MV-4-11 (cell line): ENCODE results near the gene CENPX.

Experiments
- DNase-seq: peaks from one replicate; lab custom pipeline; 2025; lab: John Stamatoyannopoulos, UW

Gene CENPX

DNA sequence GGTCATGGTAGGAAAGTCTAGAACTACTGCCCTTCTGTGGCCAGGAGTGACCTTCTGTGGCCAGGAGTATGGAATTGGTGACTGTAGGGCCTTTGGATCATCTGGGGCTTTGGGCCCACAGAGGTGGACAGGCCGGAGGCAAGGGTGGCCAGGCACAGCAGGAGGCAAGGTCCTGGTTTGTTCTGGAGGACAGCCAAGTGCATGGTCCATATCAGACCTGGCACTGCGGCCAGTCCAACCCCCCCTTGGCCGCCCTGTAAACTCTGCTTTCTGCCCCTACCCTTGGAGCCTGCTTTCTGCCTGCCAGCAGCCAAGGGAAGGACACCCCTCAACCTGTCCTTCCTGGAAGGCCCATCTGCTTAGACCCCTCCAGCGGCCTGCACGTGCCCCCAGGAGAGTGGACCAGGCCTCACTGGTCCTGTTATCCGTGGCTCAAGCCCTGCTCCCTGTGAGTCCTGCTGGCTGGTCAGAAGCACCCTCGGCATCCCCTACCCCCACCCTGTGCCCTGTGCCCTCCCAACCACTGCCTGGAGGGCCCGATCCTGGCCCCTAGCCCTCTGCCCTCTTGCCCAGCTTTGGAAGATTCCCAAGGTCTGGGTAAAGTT lies 17.1 kb upstream of the CENPX start:
- no peak for DNase-seq

DNA sequence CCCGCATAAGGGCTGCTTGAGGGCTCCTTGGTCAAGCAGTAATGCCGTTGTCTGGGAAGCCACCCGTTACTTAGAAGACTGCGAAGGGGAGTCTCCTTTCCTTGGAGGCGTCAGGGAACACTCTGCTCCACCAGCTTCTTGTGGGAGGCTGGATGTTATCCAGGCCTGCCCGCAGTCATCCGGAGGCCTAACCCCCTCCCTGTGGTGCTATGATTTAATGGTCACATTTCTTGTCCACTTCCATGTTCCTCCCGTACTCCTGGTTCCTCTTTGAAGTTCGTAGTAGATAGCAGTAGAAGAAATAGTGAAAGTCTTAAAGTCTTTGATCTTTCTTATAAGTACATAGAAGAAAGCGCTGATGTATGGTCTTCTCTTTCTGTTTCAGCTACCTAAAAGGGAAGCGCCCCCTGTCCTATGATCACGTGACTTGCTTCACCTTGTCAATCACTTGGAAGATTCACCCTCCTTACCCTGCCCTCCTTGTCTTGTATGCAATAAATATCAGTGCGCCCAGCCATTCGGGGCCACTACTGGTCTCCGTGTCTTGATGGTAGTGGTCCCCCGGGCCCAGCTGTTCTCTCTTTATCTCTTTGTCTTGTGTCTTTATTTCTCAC lies 16.2 kb upstream of the CENPX start:
- peak; percentile 84 for DNase-seq

DNA sequence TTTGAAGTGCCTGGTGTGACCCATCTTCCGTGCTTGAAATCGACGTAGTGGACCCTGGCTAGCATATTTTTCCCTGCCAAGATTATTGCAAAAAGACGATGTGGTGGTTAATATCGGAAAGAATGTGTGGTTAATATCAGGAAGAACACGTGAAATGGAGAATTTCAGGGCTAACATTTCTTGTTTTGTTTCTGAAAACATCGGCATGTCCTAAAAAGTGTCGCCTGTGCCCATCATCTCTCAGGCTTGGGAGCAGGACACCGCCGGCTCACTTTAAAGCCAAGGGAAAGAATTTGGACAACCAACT lies 15.2 kb upstream of the CENPX start:
- no peak for DNase-seq

DNA sequence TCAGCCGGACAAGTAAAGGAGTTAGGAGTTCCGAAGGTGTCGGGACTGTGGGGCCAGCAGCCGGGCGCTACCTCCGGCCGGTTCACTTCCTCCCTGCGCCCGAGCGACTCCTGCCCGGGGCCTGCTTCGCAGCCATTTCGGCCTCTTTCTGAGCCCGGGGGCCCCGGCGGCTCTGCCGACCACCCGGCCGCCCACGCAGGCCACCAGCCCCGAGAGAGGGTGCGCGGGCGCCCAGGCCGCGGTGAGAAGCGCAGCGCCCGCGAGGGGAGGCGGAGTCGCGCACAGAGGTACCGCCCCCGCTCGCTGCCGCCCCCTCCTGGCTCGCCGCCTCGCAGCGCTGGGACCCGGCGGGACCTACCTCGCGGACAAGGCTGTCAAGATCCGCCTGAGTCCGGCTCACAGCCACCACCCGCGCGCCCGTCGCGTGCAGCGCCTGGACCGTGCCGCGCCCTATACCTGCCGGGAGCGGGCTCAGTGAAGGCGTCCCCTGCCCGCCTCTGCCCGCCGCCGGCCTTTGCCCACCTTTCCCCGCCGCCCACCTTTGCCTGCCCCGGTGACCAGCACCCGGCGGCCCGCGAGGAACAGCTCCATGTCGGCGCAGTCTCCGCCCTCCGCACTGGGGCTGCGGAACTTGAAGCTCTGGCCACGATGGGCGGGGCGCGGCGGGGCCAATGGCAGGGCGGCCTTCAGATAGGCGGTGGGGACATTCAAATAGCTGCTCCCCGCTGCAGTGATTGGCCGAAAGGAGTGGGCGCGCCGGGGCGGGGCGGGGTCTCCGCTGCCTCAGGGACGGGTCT lies 14.6 kb upstream of the CENPX start, which contains the start of gene DCXR:
Gene DCXR, minus strand, starts transcription at position 606 of the 797 bp plus-strand sequence. Its CDS starts 15 bp downstream, at position 591.
- DNase-seq, result peak; percentile 95

DNA sequence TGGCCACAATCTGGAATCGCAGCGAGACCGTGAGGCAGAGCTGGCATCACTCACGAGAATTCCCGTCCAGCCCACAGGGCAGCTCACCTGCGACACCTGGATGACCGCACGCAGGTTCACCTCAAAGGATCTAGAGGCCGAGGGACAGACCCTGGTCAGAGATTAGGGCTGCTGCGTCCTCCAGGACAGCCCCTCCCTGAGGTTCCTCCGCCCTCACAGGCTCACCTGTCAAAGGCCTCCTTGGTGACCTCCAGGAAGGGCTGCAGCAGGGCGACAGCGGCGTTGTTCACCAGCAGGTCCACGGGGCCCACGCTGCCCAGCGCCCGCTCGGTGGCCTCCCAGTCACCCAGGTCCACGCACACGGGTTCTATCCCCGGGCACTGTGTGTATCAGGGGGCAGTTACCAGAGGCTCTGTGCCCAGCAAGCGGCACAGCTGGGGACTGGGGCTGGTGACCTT lies 14.0 kb upstream of the CENPX start:
- DNase-seq, result no peak

DNA sequence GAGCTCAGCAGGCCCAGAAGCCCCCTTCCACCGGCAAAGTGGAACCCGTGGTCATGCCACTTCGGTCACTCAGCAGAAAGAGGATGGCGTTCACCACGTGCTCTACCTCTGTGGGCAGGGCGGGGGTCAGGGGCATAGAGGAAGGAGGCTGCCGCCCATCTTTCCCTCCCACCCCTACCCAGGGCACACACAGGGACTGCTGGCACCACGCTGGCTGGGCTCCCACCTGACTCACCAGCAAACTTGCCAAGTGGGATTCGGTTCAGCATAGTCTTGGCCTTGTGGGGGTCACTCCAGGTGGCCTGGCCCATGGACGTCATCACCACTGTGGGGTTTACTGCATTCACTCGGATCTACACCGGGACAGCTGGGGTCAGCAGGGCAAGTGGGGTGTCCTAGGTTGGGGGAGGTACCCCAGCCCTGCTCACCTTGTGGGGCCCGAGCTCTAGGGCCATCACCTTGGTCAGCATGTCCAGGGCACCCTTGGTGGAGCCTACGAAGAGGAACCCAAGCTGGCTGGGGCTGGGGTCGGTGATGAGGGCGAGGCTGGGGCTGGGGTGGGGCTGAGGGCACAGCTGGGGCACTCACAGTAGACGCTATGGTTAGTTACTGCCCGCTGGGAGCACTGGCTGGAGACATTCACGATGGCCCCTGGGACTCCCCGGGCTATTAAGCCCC lies 13.4 kb upstream of the CENPX start:
- no peak for DNase-seq

DNA sequence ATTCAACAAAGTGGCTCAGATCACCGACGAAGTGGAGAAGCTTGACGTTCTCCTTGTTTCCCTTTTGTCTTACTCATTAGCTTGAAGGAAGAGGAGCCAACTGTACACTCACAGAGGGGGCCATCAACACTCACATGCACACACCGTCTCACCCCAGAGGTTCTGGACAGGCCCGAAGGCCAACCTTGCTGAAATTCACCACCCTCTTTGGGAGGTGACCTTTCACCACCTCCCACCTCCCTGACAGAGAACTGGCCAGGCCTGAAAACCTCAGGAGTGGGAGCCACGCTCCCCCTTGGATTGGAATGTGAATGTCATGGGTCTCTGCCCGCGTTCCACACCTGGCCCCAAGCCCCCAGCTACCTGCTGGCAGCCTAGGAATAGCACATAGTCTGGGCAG lies 12.8 kb upstream of the CENPX start:
- no peak for DNase-seq

DNA sequence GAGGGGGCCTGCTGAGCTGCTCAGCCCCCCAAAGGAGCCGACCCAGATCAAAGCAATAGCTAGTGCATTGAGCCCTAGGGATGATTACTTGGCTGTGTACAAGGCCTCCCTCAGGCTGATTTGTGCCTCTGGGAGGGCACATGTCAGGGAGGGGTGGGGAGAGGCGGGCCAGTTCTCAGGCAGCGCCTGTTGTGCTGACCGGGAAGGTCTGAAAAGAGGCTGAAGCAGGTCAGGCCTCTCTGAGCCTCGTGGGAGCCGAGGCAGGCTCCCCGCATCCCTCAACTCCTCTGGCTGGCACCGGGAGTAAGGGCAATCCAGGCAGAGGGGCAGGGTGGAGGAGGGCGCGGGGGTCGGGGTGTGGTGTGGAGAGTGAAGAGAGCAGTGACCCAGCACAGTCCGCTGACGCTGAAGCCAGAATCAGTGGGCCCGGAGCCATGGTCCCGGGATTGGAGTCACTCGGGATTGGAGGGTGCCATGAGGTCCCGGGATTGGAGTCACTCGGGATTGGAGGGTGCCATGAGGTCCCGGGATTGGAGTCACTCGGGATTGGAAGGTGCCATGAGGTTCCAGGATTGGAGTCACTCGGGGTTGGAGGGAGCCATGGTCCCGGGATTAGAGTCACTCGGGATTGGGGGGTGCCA lies 11.8 kb upstream of the CENPX start:
- no peak for DNase-seq

DNA sequence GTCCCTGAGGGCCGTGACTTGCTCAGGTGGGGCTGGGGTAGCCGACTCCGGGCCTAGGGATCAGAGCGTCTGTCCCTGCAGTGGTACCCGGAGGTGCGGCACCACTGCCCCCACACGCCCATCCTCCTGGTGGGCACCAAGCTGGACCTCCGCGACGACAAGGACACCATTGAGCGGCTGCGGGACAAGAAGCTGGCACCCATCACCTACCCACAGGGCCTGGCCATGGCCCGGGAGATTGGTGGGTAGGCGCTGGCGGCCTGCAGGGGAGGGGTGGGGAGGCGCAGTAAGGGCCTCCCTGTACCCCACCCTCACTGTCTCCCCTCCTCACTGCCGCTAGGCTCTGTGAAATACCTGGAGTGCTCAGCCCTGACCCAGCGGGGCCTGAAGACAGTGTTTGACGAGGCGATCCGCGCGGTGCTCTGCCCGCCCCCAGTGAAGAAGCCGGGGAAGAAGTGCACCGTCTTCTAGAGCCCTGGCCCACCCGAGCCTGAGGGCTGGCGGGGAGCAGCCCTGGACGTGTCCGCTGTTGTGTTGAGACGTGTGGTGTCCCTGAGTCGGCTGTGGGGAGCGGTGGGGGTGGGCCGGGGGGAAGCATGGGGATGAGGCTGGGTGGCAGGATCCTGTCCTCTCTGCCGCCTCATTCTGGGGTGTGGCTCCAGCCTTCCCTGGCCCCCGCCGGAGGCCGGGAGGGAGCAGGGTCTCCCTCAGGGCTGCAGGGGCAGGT lies 10.8 kb upstream of the CENPX start:
- no peak for DNase-seq

DNA sequence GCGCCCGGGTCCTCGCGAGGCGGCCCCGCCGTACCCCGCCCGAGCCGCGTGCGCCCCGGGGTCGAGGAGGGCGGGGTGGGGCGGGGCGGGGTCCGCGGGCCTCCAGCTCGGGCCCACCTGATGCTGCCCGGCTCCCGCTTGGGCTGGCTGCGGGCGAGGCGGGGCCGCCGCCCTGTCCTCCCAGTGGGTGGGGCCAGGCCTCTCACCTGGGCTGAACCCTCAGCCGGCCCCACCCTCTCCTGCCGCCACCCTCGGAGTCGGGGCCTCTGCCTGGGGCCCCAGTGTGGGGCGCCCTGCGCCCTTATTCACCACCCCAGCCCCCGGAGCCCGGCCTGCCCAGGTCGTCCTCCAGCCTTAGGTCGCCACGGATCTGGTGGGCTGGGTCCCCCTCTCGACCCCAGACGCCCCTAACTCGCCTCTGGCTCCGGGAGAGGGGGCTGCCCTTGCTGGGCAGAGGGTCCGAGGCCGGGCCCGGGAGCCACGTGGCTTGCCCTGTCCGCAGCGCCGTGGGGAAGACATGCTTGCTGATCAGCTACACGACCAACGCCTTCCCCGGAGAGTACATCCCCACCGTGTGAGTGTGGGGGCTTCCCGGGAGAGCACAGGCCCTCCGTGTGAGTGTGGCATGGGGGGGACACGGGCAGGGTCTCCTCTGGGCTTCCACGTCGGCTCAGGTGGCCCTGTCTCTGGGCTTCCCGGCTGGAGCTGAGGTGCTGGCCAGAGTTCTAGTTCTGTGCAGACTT lies 9.4 kb upstream of the CENPX start:
- no peak for DNase-seq

DNA sequence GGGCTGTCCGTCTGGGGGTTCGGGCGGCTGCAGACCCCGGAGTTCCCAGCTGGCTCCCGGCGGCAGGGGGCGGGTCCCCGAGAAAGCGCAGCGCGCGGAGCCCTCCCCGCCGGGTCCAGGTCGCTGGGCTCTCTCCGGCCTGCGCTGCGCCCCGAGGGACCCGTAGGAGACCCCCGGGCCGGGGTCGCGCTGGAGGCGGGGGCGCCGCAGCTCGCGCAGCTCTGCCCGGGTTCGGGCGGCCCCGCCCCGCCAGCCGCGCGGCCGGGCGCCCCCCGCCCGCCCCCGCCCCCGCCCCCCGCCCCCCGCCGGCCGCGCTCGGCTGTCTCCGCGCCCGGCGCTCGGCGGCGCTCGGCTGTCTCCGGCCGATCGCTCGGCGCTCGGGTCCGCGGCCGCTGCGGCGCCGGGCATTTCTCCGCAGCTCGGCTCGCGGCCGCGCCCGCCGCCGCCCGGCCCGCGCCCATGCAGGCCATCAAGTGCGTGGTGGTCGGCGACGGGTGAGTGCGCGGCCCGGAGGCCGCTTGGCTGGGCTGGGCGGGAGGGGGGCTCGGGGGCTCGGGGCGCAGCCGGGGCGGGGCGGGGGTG lies 8.7 kb upstream of the CENPX start, which contains the start of gene RAC3:
Gene RAC3, plus strand, starts transcription at position 376 of the 582 bp plus-strand sequence. Its CDS starts 84 bp downstream, at position 460.
- DNase-seq, result no peak

DNA sequence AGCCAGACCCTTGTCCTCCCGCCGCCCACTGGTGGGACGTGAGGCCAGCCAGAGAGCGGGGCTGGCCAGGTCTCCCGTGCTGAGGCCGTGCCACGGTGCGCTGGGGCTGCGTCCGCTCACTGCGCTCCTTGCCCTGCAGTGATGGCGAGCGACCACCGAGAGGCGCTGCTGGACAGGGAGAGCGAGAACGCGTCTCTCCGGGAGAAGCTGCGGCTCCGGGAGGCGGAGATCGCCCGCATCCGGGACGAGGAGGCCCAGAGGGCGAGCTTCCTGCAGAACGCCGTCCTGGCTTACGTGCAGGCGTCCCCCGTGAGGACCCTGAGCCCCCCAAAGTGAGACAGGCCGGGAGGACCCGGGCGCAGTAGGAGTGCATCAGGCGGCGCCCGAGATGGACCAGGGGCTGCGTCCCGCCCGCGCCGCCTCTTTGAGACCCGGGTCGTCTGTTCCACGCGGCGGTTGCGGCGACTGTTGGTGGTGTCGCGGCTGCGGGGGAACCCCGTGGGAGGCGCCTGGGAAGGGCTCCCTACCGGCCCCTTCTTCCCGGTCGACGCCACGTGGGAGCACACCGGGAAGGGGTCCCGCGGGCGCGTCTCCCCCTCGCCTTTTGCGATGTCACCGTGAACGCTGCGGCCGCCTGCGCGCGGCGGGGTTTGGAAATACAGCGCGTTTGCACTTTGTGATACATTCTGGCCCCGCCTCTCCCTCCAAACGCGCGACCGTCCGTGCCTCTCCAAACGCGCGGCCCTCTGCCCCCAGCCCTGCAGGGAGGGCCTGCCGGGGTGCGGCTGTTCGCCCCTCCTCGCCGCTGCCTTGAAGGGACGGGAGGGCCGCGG lies 8.0 kb upstream of the CENPX start:
- DNase-seq, result peak; percentile 71

DNA sequence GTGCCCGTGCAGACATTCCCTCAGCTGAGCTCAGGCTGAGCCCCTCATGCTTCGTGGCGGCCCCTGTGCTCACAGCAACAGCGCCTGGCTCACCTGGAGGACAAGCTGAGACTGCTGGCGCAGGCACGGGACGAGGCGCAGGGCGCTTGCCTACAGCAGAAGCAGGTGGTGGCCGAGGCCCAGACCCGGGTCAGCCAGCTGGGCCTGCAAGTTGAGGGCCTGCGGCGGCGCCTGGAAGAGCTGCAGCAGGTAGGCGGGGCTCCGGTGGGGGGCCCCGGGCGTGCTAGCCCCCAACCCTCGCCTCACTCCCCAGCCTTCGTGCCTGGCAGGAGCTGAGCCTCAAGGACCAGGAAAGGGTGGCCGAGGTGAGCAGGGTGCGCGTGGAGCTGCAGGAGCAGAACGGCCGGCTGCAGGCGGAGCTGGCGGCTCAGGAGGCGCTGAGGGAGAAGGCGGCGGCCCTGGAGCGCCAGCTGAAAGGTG lies 7.4 kb upstream of the CENPX start:
- no peak for DNase-seq

DNA sequence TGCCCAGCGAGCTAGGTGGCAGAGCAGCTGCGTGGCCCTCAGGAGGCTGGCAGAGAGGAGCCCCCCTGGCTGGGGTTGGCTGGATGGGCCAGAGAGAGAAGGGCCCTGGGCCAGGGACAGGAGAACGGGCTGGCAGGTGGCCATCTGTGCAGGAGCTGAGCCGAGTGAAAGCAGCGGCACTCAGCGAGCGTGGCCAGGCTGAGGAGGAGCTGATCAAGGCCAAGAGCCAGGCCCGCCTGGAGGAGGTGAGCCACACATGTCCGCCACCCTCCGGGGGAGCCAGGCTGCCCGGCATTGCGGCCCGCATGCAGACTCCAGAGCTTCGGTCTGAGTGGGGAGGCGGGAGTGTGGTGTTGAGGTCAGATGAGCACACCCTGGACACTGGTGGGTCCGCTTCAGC lies 6.7 kb upstream of the CENPX start:
- no peak for DNase-seq

DNA sequence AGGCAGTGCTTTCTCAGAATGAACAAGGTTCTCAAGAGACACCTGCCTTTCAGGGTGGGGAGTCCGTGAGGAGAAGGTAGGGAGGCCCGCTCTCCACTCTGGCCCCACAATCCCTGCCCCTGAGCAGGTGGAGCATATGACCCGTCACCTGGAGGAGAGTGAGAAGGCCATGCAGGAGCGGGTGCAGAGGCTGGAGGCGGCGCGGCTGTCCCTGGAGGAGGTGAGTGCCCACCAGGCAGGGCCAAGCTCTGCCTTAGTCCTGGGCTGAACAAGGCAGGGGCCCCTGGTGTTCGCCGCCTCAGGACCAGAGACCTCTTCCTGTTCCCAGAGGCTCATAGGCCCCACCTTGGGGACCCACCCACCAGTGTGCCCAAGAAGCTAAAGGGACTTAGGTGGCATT lies 6.3 kb upstream of the CENPX start:
- no peak for DNase-seq

DNA sequence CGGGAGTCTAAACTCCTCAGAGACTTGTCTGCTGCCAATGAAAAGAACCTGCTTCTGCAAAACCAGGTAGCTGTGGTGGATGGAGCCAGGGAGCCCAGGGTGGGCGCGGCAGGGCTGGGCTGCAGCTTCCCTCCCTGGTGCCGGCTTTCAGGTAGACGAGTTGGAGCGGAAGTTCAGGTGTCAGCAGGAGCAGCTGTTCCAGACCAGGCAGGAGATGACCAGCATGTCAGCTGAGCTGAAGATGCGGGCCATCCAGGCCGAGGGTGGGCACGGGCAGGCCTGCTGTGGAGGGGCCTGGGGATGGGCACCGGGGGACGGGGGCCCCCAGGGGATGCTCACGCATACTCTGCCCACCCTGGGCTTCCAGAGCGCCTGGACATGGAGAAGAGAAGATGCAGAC lies 5.6 kb upstream of the CENPX start:
- DNase-seq, result no peak

DNA sequence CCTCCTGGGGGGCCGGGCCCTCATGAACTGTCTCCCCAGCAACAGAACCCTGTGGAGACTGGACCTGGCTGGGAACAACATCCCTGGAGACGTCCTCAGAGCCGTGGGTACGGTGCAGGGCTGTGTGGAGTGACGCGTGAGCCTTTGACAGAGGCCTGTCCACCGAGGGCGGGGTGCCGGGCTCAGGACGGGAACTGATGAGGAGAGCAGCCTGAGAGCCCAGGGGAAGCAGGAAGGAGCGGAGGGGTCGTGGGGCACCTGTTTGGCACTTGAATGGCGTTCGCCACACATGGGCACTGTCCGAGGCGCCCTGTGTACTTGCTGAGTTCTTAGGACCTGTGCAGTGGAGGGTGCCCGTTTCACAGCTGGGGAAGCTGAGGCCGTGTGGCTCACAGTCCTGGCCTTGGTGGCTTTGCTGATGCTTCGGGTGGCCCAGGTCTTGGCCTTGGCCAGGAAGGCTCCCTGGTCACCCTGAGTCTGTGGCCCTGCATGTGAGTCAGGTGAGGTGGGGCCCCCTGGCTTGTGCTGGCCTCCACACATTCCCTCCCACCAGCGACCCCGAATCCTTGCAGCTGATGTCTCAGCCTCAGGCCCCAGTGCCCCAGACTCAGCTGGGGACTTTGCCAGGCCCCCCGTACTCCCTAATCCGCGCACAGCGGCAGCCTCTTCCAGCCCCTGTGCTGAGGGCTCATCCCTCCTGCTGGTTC lies 2.9 kb upstream of the CENPX start:
- DNase-seq, result no peak

DNA sequence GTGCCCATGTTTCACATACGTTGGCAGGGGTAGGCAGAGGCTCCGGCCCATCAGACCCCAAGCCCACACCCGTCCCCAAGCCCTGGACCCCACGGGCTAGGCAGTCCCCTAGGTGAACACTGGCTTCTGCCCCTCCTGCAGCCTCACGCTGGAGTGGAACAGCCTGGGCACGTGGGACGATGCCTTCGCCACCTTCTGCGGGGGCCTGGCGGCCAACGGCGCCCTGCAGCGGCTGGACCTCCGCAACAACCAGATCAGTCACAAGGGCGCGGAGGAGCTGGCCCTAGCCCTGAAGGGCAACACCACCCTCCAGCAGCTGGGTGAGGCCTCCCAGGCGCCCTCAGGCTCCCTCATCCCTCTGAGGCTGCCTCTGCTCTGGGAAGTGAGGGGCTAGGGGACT lies 2.2 kb upstream of the CENPX start:
- DNase-seq, result no peak
